DND-41 (cell line): Measurements from ENCODE around the gene RPP25.

Experiments
- ATAC-seq: fragments of 200-7000 bp; cut with Tn5 transposase; 3 replicates; pipeline ENCODE4 v1.9.1; 2021; ENCODE audit warnings: low read depth; ENCODE audit not compliant: insufficient read depth
- DNase-seq: peaks from one replicate; pipeline ENCODE4 v3.0.0-alpha.2; 2020
- H2AFZ ChIP-seq: 2 replicates; pipeline ENCODE4 v1.6.0; 2012; ENCODE audit warnings: low read depth, low read length
- H3K27ac ChIP-seq: 2 replicates; pipeline ENCODE4 v1.5.1; 2012; ENCODE audit warnings: low read length, inconsistent platforms
- H3K27me3 ChIP-seq: fragments of 200-600 bp; sonication (generic); 2 replicates; pipeline ENCODE4 v1.6.0; 2012; ENCODE audit warnings: low read length, mild to moderate bottlenecking, inconsistent platforms; ENCODE audit not compliant: insufficient read depth, poor library complexity
- H3K36me3 ChIP-seq: 2 replicates; pipeline ENCODE4 v1.5.1; 2012; ENCODE audit warnings: low read length, inconsistent platforms; ENCODE audit not compliant: insufficient read depth
- H3K4me1 ChIP-seq: 2 replicates; pipeline ENCODE4 v1.5.1; 2012; ENCODE audit warnings: mild to moderate bottlenecking, low read length; ENCODE audit not compliant: insufficient read depth
- H3K4me2 ChIP-seq: 2 replicates; pipeline ENCODE4 v1.6.0; 2012; ENCODE audit warnings: mild to moderate bottlenecking, moderate library complexity, low read length, inconsistent platforms; ENCODE audit not compliant: insufficient read depth
- H3K4me3 ChIP-seq, 2 experiments: fragments of 200-600 bp in 1 of 2; shearing (Covaris generic) in 1 of 2; 2 replicates each; pipeline ENCODE4 v1.5.1; 2012 to 2016; ENCODE audit warnings: inconsistent platforms in 2 of 2, low read length in 2 of 2, mild to moderate bottlenecking in 2 of 2, low read depth in 1 of 2, moderate library complexity in 1 of 2
- H3K79me2 ChIP-seq: 2 replicates; pipeline ENCODE4 v1.6.0; 2012; ENCODE audit warnings: low read length, inconsistent platforms; ENCODE audit not compliant: insufficient read depth
- H3K9ac ChIP-seq: 2 replicates; pipeline ENCODE4 v1.6.0; 2012; ENCODE audit warnings: low read depth, mild to moderate bottlenecking, inconsistent platforms, low read length, moderate library complexity
- H3K9me3 ChIP-seq: 2 replicates; pipeline ENCODE4 v1.5.1; 2012; ENCODE audit warnings: low read length, moderate library complexity, mild to moderate bottlenecking, inconsistent platforms; ENCODE audit not compliant: insufficient read depth, severe bottlenecking
- H4K20me1 ChIP-seq: 2 replicates; pipeline ENCODE4 v1.6.0; 2012; ENCODE audit warnings: low read length; ENCODE audit not compliant: insufficient read depth
- EZH2 ChIP-seq: IDR thresholded peaks from 3 replicates; pipeline ENCODE4 v1.6.1; 2012; ENCODE audit warnings: borderline replicate concordance, low read depth, mild to moderate bottlenecking, moderate library complexity, low read length, inconsistent platforms; ENCODE audit not compliant: severe bottlenecking
- TF ChIP-seq, protein P1 (sequence below): IDR thresholded peaks from 2 replicates; pipeline ENCODE4 v1.5.1; 2012; ENCODE audit warnings: borderline replicate concordance, low read length, moderate library complexity, mild to moderate bottlenecking; ENCODE audit not compliant: poor library complexity, severe bottlenecking; ENCODE audit errors: extremely low read depth

The RPP25 gene

DNA sequence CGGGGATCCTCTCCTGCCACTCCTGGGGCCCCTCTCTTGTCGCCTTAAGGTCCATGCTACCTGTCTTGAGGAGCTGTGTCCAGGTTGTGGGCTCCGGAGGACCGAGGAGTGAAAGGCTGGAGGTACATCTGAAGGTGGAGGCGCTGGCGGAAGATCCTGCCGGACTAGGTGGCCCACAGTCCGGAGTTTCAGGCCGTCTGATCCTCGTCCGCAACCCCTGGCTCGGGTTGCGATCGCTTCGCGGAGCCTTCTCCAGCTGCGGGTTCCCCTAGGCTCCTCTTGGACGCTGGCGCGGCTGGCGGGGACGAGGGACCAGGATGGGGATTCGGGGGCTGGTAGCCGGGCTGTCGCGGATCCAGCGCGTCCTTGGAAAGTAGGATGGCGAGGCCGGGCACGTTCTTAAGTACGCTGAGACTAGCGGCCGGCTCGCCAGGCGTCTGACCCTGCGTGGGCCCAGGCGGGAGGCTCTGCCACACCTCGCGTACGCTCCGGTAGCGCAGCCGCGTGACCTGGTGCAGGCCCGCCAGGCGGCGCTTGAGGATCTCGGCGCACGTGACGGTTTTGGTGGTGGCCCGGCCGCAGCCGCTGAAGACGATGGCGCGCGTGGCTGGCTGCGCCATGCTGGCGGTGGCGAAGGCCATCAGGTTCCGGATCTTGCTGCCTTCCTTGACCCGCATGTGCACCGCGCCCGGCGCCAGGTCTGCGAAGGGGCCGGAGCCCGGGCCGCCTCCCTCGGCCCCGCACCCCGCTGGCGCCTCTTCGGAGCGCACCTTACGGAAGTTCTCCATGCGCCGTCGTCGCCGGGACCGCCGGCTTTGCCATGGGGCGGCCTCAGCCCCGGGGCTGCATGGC, 550 bp downstream of the RPP25 start:
- TF ChIP-seq, protein P1, sequence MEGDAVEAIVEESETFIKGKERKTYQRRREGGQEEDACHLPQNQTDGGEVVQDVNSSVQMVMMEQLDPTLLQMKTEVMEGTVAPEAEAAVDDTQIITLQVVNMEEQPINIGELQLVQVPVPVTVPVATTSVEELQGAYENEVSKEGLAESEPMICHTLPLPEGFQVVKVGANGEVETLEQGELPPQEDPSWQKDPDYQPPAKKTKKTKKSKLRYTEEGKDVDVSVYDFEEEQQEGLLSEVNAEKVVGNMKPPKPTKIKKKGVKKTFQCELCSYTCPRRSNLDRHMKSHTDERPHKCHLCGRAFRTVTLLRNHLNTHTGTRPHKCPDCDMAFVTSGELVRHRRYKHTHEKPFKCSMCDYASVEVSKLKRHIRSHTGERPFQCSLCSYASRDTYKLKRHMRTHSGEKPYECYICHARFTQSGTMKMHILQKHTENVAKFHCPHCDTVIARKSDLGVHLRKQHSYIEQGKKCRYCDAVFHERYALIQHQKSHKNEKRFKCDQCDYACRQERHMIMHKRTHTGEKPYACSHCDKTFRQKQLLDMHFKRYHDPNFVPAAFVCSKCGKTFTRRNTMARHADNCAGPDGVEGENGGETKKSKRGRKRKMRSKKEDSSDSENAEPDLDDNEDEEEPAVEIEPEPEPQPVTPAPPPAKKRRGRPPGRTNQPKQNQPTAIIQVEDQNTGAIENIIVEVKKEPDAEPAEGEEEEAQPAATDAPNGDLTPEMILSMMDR = no peak
- TF ChIP-seq EZH2 = no peak
- H3K4me2 ChIP-seq = no peak overlapping the region
- no peak overlapping the region for H3K4me3 ChIP-seq
- no peak overlapping the region for H3K27ac ChIP-seq
- no peak overlapping the region for H2AFZ ChIP-seq
- H3K79me2 ChIP-seq = no peaks in the 10 kb centered on the region
- DNase-seq = no peak
- H3K4me1 ChIP-seq = no peaks in the 10 kb centered on the region
- no peaks in the 10 kb centered on the region for H3K9me3 ChIP-seq
- no peak overlapping the region for H3K9ac ChIP-seq
- H3K36me3 ChIP-seq = no peaks in the 10 kb centered on the region
- H3K27me3 ChIP-seq = no peaks in the 10 kb centered on the region
- H4K20me1 ChIP-seq = no peaks in the 10 kb centered on the region
- ATAC-seq = no peak

DNA sequence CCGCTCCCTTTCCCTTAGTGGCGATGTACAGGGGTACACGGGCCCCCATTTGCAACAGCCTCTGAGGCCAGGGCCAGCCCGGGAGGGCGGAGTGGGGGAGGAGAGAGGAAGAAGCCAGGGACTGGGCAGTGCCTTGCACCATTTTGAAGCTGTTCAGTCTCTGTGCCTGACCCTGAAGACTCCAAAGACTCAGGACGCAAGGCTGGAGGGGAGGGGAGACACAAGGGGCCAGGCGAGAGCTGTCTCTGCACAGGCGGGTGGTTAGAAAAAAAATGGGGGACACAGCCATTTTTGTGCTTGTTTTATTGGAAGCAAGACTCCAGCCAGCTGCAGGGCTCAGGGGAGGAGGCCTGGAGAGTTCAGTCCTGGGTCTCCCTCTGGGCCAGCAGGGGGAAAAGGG, 1.6 kb downstream of the RPP25 start:
- Histone ChIP-seq H2AFZ (no peak overlapping the region), H3K9ac (no peak overlapping the region), H3K9me3 (no peaks in the 10 kb centered on the region), H3K36me3 (no peaks in the 10 kb centered on the region), H3K4me1 (no peaks in the 10 kb centered on the region), H3K27ac (no peak overlapping the region), H4K20me1 (no peaks in the 10 kb centered on the region), H3K4me2 (no peak overlapping the region), H3K4me3 (no peak overlapping the region), H3K27me3 (no peaks in the 10 kb centered on the region), H3K79me2 (no peaks in the 10 kb centered on the region)
- ATAC-seq (no peak), DNase-seq (no peak)
- no peak for TF ChIP-seq EZH2
- TF ChIP-seq, protein P1 = no peak

DNA sequence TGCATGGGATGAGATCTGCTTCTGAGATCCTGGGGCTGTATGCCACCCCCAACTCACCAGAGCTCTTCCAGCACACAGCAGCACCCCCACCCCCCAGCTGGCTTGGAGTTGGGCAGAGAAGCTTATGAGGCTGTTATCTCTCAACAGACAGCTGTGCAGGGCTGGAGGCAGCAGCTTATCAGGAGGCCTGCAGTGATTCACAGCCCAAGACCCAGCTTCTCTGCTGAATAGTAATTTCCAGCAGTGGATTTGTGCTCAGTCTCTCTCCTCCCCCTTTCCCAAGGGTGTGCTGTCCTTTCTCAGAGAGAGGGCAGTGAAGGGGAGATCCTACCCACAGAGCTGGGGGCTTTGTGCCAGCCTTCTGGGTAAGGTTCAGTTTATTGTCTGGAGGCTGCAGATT, 2.1 kb downstream of the RPP25 start:
- no peaks in the 10 kb centered on the region for H4K20me1 ChIP-seq
- no peak overlapping the region for H2AFZ ChIP-seq
- ATAC-seq (no peak), DNase-seq (no peak)
- H3K4me2 ChIP-seq = no peak overlapping the region
- TF ChIP-seq, protein P1 = no peak
- no peak for TF ChIP-seq EZH2
- no peaks in the 10 kb centered on the region for H3K4me1 ChIP-seq
- no peaks in the 10 kb centered on the region for H3K9me3 ChIP-seq
- H3K27me3 ChIP-seq = no peaks in the 10 kb centered on the region
- no peaks in the 10 kb centered on the region for H3K79me2 ChIP-seq
- no peaks in the 10 kb centered on the region for H3K36me3 ChIP-seq
- H3K9ac ChIP-seq = no peak overlapping the region
- no peak overlapping the region for H3K27ac ChIP-seq
- H3K4me3 ChIP-seq = no peak overlapping the region
